Measurements from ENCODE around the gene CYB5D1.

GRCh38 chr17:7867881-7868329 lies 10.1 kb downstream of the CYB5D1 start:
- no peak for TF ChIP-seq POLR2A (IDR thresholded peaks at IDR 0.05)
- TF ChIP-seq CTCF (IDR thresholded peaks at IDR 0.05), result no peak

All from ovary (tissue), 3 donors.